Midbrain (tissue), 1 donor: ENCODE measurements around the gene DGKZ.
A peak's percentile ranks its signal among the peaks of the same experiment; 100 is the strongest.

Experiments used
- DNase-seq: peaks from one replicate; lab custom pipeline; 2025; lab: John Stamatoyannopoulos, UW

DGKZ gene

GRCh38 chr11:46330154-46330553, 17.1 kb upstream of the DGKZ start:
- DNase-seq, result no peak

- DNase-seq, result peak; percentile 35
Observed at GRCh38 chr11:46330563-46331281, 16.5 kb upstream of the DGKZ start.

- no peak for DNase-seq
Observed at GRCh38 chr11:46331282-46331984, 15.8 kb upstream of the DGKZ start.

- no peak for DNase-seq
Observed at GRCh38 chr11:46332093-46332567, 15.1 kb upstream of the DGKZ start.

- no peak for DNase-seq
Observed at GRCh38 chr11:46332568-46333393, 14.5 kb upstream of the DGKZ start.

GRCh38 chr11:46333394-46333947, 13.8 kb upstream of the DGKZ start:
- no peak for DNase-seq

- no peak for DNase-seq
Observed at GRCh38 chr11:46334211-46334610, 13.1 kb upstream of the DGKZ start.

GRCh38 chr11:46335271-46335670, 12.0 kb upstream of the DGKZ start:
- DNase-seq, result no peak

GRCh38 chr11:46335890-46336562, 11.2 kb upstream of the DGKZ start:
- peak; percentile 69 for DNase-seq

GRCh38 chr11:46336563-46337180, 10.6 kb upstream of the DGKZ start:
- no peak for DNase-seq

- DNase-seq, result no peak
Observed at GRCh38 chr11:46337626-46338345, 9.5 kb upstream of the DGKZ start.

GRCh38 chr11:46338636-46338987, 8.7 kb upstream of the DGKZ start:
- DNase-seq, result no peak

GRCh38 chr11:46338988-46339666, 8.1 kb upstream of the DGKZ start:
- no peak for DNase-seq

GRCh38 chr11:46339816-46340215, 7.4 kb upstream of the DGKZ start:
- no peak for DNase-seq

- DNase-seq, result no peak
Observed at GRCh38 chr11:46341454-46341853, 5.8 kb upstream of the DGKZ start.

- no peak for DNase-seq
Observed at GRCh38 chr11:46342239-46342638, 5.0 kb upstream of the DGKZ start.

- no peak for DNase-seq
Observed at GRCh38 chr11:46343520-46343919, 3.7 kb upstream of the DGKZ start.

GRCh38 chr11:46345131-46345597, 2.1 kb upstream of the DGKZ start:
- DNase-seq, result peak; percentile 29

GRCh38 chr11:46345881-46346484, 1.3 kb upstream of the DGKZ start:
- DNase-seq, result no peak
